Measurements from ENCODE around the gene CDH5. TPM values are rescaled to one million over a fixed set of nuclear protein-coding genes. Genes with fewer than 3 reads are reported as not detected.

Gene CDH5
- total RNA-seq, 1 donor from 2014 or later = 38.3 TPM

GRCh38 chr16:66332634-66333610, 33.6 kb upstream of the CDH5 start:
- no peak overlapping the region for H3K27ac ChIP-seq
- no peaks in the 10 kb centered on the region for H3K4me1 ChIP-seq
- no peak overlapping the region for H3K4me3 ChIP-seq
- H3K36me3 ChIP-seq = no peaks in the 10 kb centered on the region
- intact Hi-C loops (cut with DNase I) = no loop called here
- no peaks in the 10 kb centered on the region for H3K9me3 ChIP-seq
- H3K27me3 ChIP-seq = no peaks in the 10 kb centered on the region
- no peak for TF ChIP-seq POLR2A (IDR thresholded peaks at IDR 0.05)
- TF ChIP-seq, protein P1, sequence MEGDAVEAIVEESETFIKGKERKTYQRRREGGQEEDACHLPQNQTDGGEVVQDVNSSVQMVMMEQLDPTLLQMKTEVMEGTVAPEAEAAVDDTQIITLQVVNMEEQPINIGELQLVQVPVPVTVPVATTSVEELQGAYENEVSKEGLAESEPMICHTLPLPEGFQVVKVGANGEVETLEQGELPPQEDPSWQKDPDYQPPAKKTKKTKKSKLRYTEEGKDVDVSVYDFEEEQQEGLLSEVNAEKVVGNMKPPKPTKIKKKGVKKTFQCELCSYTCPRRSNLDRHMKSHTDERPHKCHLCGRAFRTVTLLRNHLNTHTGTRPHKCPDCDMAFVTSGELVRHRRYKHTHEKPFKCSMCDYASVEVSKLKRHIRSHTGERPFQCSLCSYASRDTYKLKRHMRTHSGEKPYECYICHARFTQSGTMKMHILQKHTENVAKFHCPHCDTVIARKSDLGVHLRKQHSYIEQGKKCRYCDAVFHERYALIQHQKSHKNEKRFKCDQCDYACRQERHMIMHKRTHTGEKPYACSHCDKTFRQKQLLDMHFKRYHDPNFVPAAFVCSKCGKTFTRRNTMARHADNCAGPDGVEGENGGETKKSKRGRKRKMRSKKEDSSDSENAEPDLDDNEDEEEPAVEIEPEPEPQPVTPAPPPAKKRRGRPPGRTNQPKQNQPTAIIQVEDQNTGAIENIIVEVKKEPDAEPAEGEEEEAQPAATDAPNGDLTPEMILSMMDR (IDR thresholded peaks at IDR 0.05) = no peak
- no peak for TF ChIP-seq POLR2AphosphoS5 (IDR thresholded peaks at IDR 0.05; ENCODE audit: insufficient read depth in 1 of 2, low read depth in 1 of 2)
- DNase-seq (ENCODE audit: extremely low spot score in 2 of 2) = no peak

- DNase-seq (ENCODE audit: extremely low spot score in 2 of 2) = no peak
- intact Hi-C loops (cut with DNase I) = no loop called here
Measured at GRCh38 chr16:66334853-66335574, 31.5 kb upstream of the CDH5 start.

GRCh38 chr16:66335704-66336329, 30.7 kb upstream of the CDH5 start:
- Histone ChIP-seq H3K9me3 (no peaks in the 10 kb centered on the region), H3K27me3 (no peaks in the 10 kb centered on the region), H3K4me1 (no peaks in the 10 kb centered on the region), H3K4me3 (no peak overlapping the region), H3K36me3 (no peaks in the 10 kb centered on the region), H3K27ac (no peak overlapping the region)
- intact Hi-C loops (cut with DNase I) = no loop called here
- DNase-seq (ENCODE audit: extremely low spot score in 2 of 2) = no peak
- TF ChIP-seq, protein P1 (IDR thresholded peaks at IDR 0.05) = no peak
- no peak for TF ChIP-seq POLR2AphosphoS5 (IDR thresholded peaks at IDR 0.05; ENCODE audit: insufficient read depth in 1 of 2, low read depth in 1 of 2)
- no peak for TF ChIP-seq POLR2A (IDR thresholded peaks at IDR 0.05)

More at GRCh38 chr16:66334853-66335574, 31.5 kb upstream of the CDH5 start:
- Histone ChIP-seq H3K36me3 (no peaks in the 10 kb centered on the region), H3K9me3 (no peaks in the 10 kb centered on the region), H3K27ac (no peak overlapping the region), H3K27me3 (no peaks in the 10 kb centered on the region), H3K4me1 (no peaks in the 10 kb centered on the region), H3K4me3 (no peak overlapping the region)
- TF ChIP-seq POLR2A (IDR thresholded peaks at IDR 0.05) (no peak), POLR2AphosphoS5 (IDR thresholded peaks at IDR 0.05; ENCODE audit: insufficient read depth in 1 of 2, low read depth in 1 of 2) (no peak)
- TF ChIP-seq, protein P1 (IDR thresholded peaks at IDR 0.05) = no peak

DNA sequence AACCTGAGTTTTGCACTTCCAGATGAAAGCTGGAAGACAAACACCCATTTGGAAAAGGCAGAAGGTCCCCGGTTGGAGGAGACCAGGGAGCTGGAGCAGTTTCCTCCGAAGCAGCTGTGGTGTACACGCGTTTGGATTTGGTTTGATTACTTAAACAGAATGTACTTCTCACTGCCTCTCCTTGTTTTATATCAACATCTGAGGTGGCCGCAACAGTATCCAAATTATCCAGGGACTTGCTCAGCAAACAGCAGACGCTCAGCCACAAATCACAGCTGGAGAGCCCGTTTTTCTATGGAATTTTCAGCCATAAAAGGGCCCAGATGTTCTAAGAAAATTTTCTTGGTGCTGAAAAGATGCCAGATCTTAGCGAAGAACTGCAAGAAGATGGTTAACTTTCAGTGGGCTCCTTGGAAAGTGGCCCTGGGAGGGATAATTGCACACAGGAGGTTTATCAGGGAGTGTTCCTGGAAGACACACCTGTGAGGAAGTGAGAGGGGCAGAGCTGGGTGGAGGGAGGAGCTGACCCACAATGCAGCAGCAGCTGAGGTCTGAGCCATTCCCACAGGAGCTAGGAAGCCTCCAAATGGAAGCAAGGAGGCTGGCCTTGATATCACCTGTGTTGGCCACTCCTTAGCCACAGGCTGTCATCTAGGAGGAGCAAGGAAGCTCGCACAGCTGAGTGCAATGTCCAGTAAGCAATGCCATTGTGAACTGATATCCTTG, 28.9 kb upstream of the CDH5 start:
- Histone ChIP-seq H3K27ac (no peak overlapping the region), H3K36me3 (no peaks in the 10 kb centered on the region), H3K4me3 (no peak overlapping the region), H3K9me3 (no peaks in the 10 kb centered on the region), H3K27me3 (no peaks in the 10 kb centered on the region), H3K4me1 (no peaks in the 10 kb centered on the region)
- TF ChIP-seq POLR2AphosphoS5 (IDR thresholded peaks at IDR 0.05; ENCODE audit: insufficient read depth in 1 of 2, low read depth in 1 of 2) (no peak), POLR2A (IDR thresholded peaks at IDR 0.05) (no peak)
- TF ChIP-seq, protein P1 (IDR thresholded peaks at IDR 0.05) = no peak
- DNase-seq (ENCODE audit: extremely low spot score in 2 of 2) = no peak
- intact Hi-C loops (cut with DNase I) = no loop called here

Data from vagina (tissue), 2 donors.